B cell (primary cell): ENCODE measurements around the gene ITPR3. TPM values are rescaled to one million over a fixed set of nuclear protein-coding genes. Genes with fewer than 3 reads are reported as not detected.

Source experiments
- ATAC-seq: fragments of 200-7000 bp; cut with Tn5 transposase; one replicate; pipeline ENCODE4 v1.10.0; 2021; ENCODE audit warnings: low read depth, mild to moderate bottlenecking, moderate number of reproducible peaks, moderate library complexity
- CTCF ChIA-PET: fragments of 350-600 bp; sonication (Branson Sonifier 250); formaldehyde crosslinking; loops from one replicate; lab custom pipeline; 2021; ENCODE audit warnings: antibody characterized with exemption, inconsistent platforms; lab: Charles Lee
- POLR2A ChIA-PET: fragments of 350-600 bp; sonication (Branson Sonifier 250); formaldehyde crosslinking; loops from one replicate; lab custom pipeline; 2021; ENCODE audit warnings: antibody characterized with exemption; lab: Charles Lee
- DNase-seq: peaks from one replicate; pipeline ENCODE4 v3.0.0; 2013
- H2AFZ ChIP-seq: 2 replicates; pipeline ENCODE4 v1.6.1; 2012; ENCODE audit warnings: mild to moderate bottlenecking, low read depth, low read length; ENCODE audit not compliant: insufficient read depth, poor library complexity, severe bottlenecking
- H3K27ac ChIP-seq, 2 donors: 1 replicate in 1 of 2; 2 replicates in 1 of 2; pipeline ENCODE4 v1.5.1; 2012 to 2013; ENCODE audit warnings: low read length in 2 of 2, mild to moderate bottlenecking in 2 of 2, moderate library complexity in 1 of 2
- H3K27me3 ChIP-seq, 4 experiments: fragments of 200-600 bp in 1 of 4; sonication (generic) in 1 of 4; replicated peaks in 1 of 4; 1 replicate in 2 of 4; 2 replicates in 2 of 4; pipeline versions ENCODE4 v1.6.1 to v1.7.0; 2013 to 2016; ENCODE audit warnings: low read length in 3 of 4, mild to moderate bottlenecking in 2 of 4, mixed read lengths in 1 of 4, moderate library complexity in 1 of 4; ENCODE audit not compliant: insufficient read depth in 4 of 4, control insufficient read depth in 3 of 4; ENCODE audit errors: control extremely low read depth in 1 of 4
- H3K36me3 ChIP-seq, 2 experiments: replicated peaks in 1 of 2; 1 replicate in 1 of 2; 2 replicates in 1 of 2; pipeline versions ENCODE4 v1.6.1 to v1.7.1; 2013; ENCODE audit warnings: low read length in 1 of 2; ENCODE audit not compliant: insufficient read depth in 2 of 2, control insufficient read depth in 1 of 2; ENCODE audit errors: control extremely low read depth in 1 of 2, extremely low read depth in 1 of 2
- H3K4me1 ChIP-seq, 2 donors: fragments of 200-600 bp in 1 of 2; sonication (generic) in 1 of 2; 1 replicate in 1 of 2; 2 replicates in 1 of 2; pipeline versions ENCODE4 v1.5.1 to v1.6.1; 2013 to 2017; ENCODE audit warnings: low read length in 2 of 2; ENCODE audit not compliant: control insufficient read depth in 2 of 2, insufficient read depth in 2 of 2
- H3K4me2 ChIP-seq: replicated peaks from 2 replicates; pipeline ENCODE3; 2012; ENCODE audit warnings: mild to moderate bottlenecking, low read depth, low read length; ENCODE audit not compliant: poor library complexity, severe bottlenecking
- H3K4me3 ChIP-seq, 5 experiments: fragments of 200-600 bp in 1 of 5; sonication (generic) in 1 of 5; 1 replicate in 3 of 5; 2 replicates in 2 of 5; pipeline versions ENCODE4 v1.5.1 to v1.7.0; 2011 to 2016; ENCODE audit warnings: low read length in 4 of 5, mild to moderate bottlenecking in 4 of 5, low read depth in 2 of 5, control low read depth in 1 of 5, moderate library complexity in 1 of 5; ENCODE audit not compliant: insufficient read depth in 1 of 5; ENCODE audit errors: control extremely low read depth in 1 of 5, extremely low read depth in 1 of 5
- H3K79me2 ChIP-seq: fragments of 200-600 bp; sonication (generic); one replicate; pipeline ENCODE4 v1.6.0; 2016; ENCODE audit warnings: low read length; ENCODE audit not compliant: control insufficient read depth, insufficient read depth
- H3K9ac ChIP-seq: fragments of 200-600 bp; sonication (generic); 2 replicates; pipeline ENCODE4 v1.6.1; 2017; ENCODE audit warnings: mild to moderate bottlenecking, low read length, moderate library complexity
- H3K9me3 ChIP-seq, 3 donors: one replicate each; pipeline versions ENCODE4 v1.6.1 to v1.7.1; 2013; ENCODE audit warnings: low read length in 2 of 3; ENCODE audit not compliant: control insufficient read depth in 2 of 3, insufficient read depth in 1 of 3; ENCODE audit errors: control extremely low read depth in 1 of 3
- H4K20me1 ChIP-seq: 2 replicates; pipeline ENCODE4 v1.6.0; 2012; ENCODE audit warnings: mild to moderate bottlenecking, low read length; ENCODE audit not compliant: insufficient read depth, control insufficient read depth, poor library complexity, severe bottlenecking
- H3K27ac Mint-ChIP-seq: one replicate; pipeline ENCODE4 v1.8.0; 2021; ENCODE audit warnings: mixed read lengths
- H3K27me3 Mint-ChIP-seq: one replicate; pipeline ENCODE4 v1.8.0; 2021; ENCODE audit warnings: mixed read lengths
- H3K4me1 Mint-ChIP-seq: one replicate; pipeline ENCODE4 v1.8.0; 2021; ENCODE audit warnings: mixed read lengths
- H3K4me3 Mint-ChIP-seq: one replicate; pipeline ENCODE4 v1.8.0; 2021; ENCODE audit warnings: mixed read lengths
- H3K9me3 Mint-ChIP-seq: one replicate; pipeline ENCODE4 v1.8.0; 2022; ENCODE audit warnings: mixed read lengths; ENCODE audit not compliant: insufficient read depth
- EZH2 ChIP-seq: IDR thresholded peaks from 2 replicates; pipeline ENCODE4 v1.6.1; 2012; ENCODE audit warnings: borderline replicate concordance, low read depth, mild to moderate bottlenecking, moderate library complexity, low read length; ENCODE audit not compliant: insufficient read depth, poor library complexity, severe bottlenecking
- WGBS: methylation state at CpG from one replicate; pipeline ENCODE4 v1.1.5; 2013; ENCODE audit warnings: missing lambda C conversion rate; ENCODE audit not compliant: insufficient coverage; 5-methylcytosine and 5-hydroxymethylcytosine counted together
- intact Hi-C: fragments of 100-400 bp; cut with micrococcal nuclease; formaldehyde crosslinking; loops from one replicate; pipeline ENCODE4 v1.10.0; 2022
- polyA plus RNA-seq: library from polyadenylated mRNA; depleted of rRNA; stranded (reverse); fragments of >200 nt; gene quantifications from 2 replicates; pipeline ENCODE4 v1.2.3, GENCODE V29; 2012
- total RNA-seq, 2 donors: library from RNA; stranded (reverse); fragments of 120-200 nt in 1 of 2; gene quantifications; 1 replicate in 1 of 2; 2 replicates in 1 of 2; pipeline versions ENCODE4 v1.2.3 to v1.2.4, GENCODE V29; 2013 to 2022
- TF ChIP-seq, protein P1 (sequence below): fragments of 200-600 bp; IDR thresholded peaks from one replicate; pipeline ENCODE4 v1.8.0; 2022; ENCODE audit warnings: antibody characterized with exemption, mild to moderate bottlenecking

The ITPR3 gene
- total and polyA plus RNA-seq, 2 donors (not counting 1 experiment from before 2014, with no cell fraction given): 61.9 to 67.6 TPM

GRCh38 chr6:33663727-33664449, 42.8 kb downstream of the ITPR3 start:
- Mint-ChIP-seq H3K4me1 (peaks cover 6% of the 10 kb centered on the region), H3K27me3 (no peaks in the 10 kb centered on the region), H3K9me3 (no peaks in the 10 kb centered on the region), H3K4me3 (no peak overlapping the region), H3K27ac (no peak overlapping the region)
- H3K9me3 ChIP-seq: no peaks in the 10 kb centered on the region
- H2AFZ ChIP-seq: no peak overlapping the region
- H3K9ac ChIP-seq: no peak overlapping the region
- DNase-seq: no peak
- intact Hi-C loops: no loop called here
- H3K36me3 ChIP-seq: peaks cover 0 to 65% of the 10 kb centered on the region in 2 experiments
- 99% methylated on average over 13 of the region's 16 CpGs for WGBS
- no peak for ATAC-seq
- H3K79me2 ChIP-seq: no peaks in the 10 kb centered on the region
- CTCF ChIA-PET: no interaction called here
- H4K20me1 ChIP-seq: no peaks in the 10 kb centered on the region
- no peak overlapping the region for H3K4me3 ChIP-seq
- POLR2A ChIA-PET: no interaction called here
- no peak overlapping the region for H3K4me2 ChIP-seq
- H3K4me1 ChIP-seq: peaks cover 0 to 8% of the 10 kb centered on the region in 2 donors
- H3K27ac ChIP-seq: no peak overlapping the region
- no peaks in the 10 kb centered on the region for H3K27me3 ChIP-seq
- TF ChIP-seq, protein P1, sequence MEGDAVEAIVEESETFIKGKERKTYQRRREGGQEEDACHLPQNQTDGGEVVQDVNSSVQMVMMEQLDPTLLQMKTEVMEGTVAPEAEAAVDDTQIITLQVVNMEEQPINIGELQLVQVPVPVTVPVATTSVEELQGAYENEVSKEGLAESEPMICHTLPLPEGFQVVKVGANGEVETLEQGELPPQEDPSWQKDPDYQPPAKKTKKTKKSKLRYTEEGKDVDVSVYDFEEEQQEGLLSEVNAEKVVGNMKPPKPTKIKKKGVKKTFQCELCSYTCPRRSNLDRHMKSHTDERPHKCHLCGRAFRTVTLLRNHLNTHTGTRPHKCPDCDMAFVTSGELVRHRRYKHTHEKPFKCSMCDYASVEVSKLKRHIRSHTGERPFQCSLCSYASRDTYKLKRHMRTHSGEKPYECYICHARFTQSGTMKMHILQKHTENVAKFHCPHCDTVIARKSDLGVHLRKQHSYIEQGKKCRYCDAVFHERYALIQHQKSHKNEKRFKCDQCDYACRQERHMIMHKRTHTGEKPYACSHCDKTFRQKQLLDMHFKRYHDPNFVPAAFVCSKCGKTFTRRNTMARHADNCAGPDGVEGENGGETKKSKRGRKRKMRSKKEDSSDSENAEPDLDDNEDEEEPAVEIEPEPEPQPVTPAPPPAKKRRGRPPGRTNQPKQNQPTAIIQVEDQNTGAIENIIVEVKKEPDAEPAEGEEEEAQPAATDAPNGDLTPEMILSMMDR: no peak
- TF ChIP-seq EZH2: no peak

DNA sequence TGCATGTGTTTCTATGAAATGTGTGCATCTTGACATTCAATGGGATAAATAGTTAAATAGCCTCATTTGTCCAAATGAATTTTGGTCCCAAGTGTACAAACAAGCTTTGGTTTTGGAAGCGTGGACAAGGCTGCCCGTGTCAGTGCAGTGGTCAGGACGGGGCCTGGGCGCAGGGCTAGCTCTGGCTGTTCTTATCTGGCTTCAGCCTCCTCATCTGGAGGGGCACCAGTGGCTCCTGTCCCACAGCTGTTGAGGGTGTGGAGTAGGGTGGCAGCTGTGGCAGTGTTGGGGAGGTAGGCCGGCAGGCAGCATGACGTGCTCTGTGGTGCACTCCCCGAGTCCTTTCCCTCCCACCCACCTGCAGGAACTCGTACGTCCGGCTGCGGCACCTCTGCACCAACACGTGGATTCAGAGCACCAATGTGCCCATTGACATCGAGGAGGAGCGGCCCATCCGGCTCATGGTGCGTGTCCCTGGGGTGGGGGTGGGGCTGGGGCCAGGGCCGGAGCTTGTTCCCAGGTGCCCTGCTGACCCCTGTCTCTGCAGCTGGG, 43.5 kb downstream of the ITPR3 start:
- TF ChIP-seq EZH2: no peak
- DNase-seq (no peak), ATAC-seq (no peak)
- H4K20me1 ChIP-seq: no peaks in the 10 kb centered on the region
- no peak overlapping the region for H3K4me2 ChIP-seq
- H3K27me3 ChIP-seq: no peaks in the 10 kb centered on the region
- no peak overlapping the region for H3K27ac ChIP-seq
- H3K27ac Mint-ChIP-seq: no peak overlapping the region
- no peak overlapping the region for H3K4me3 ChIP-seq
- no peak overlapping the region for H2AFZ ChIP-seq
- ChIA-PET POLR2A (no interaction called here), CTCF (no interaction called here)
- no peaks in the 10 kb centered on the region for H3K27me3 Mint-ChIP-seq
- intact Hi-C loops: no loop called here
- no peaks in the 10 kb centered on the region for H3K9me3 ChIP-seq
- no peaks in the 10 kb centered on the region for H3K79me2 ChIP-seq
- H3K4me1 Mint-ChIP-seq: peaks cover 12% of the 10 kb centered on the region
- H3K4me1 ChIP-seq: peaks cover 0 to 15% of the 10 kb centered on the region in 2 donors
- H3K36me3 ChIP-seq: peaks cover 0 to 60% of the 10 kb centered on the region in 2 experiments
- no peaks in the 10 kb centered on the region for H3K9me3 Mint-ChIP-seq
- no peak overlapping the region for H3K9ac ChIP-seq
- no peak overlapping the region for H3K4me3 Mint-ChIP-seq
- 93% methylated on average over 11 of the region's 17 CpGs for WGBS
